Liver (tissue), 9 donors: Measurements from ENCODE around the gene MTMR10. TPM values are rescaled to one million over a fixed set of nuclear protein-coding genes. Genes with fewer than 3 reads are reported as not detected.

Experiments
- DNase-seq: peaks from one replicate; pipeline ENCODE4 v3.0.0-alpha.2; 2017; ENCODE audit warnings: low spot score
- H3K27ac ChIP-seq, 2 donors: one replicate each; pipeline ENCODE4 v1.7.0; 2013; ENCODE audit warnings: inconsistent platforms in 2 of 2, low read length in 2 of 2, control low read depth in 1 of 2, low read depth in 1 of 2, mild to moderate bottlenecking in 1 of 2
- H3K27me3 ChIP-seq, 4 donors: one replicate each; pipeline versions ENCODE4 v1.6.1 to v1.7.0; 2013; ENCODE audit warnings: low read length in 3 of 4, inconsistent platforms in 1 of 4, mild to moderate bottlenecking in 1 of 4, moderate library complexity in 1 of 4; ENCODE audit not compliant: control insufficient read depth in 4 of 4, insufficient read depth in 4 of 4
- H3K36me3 ChIP-seq, 4 donors: one replicate each; pipeline versions ENCODE4 v1.6.1 to v1.7.0; 2013; ENCODE audit warnings: low read length in 3 of 4, mild to moderate bottlenecking in 3 of 4, low read depth in 1 of 4, moderate library complexity in 1 of 4; ENCODE audit not compliant: control insufficient read depth in 4 of 4, insufficient read depth in 3 of 4
- H3K4me1 ChIP-seq, 4 donors: one replicate each; pipeline versions ENCODE4 v1.6.1 to v1.7.0; 2013; ENCODE audit warnings: low read length in 3 of 4, mild to moderate bottlenecking in 3 of 4, moderate library complexity in 1 of 4; ENCODE audit not compliant: control insufficient read depth in 4 of 4, insufficient read depth in 4 of 4
- H3K4me3 ChIP-seq, 3 donors: one replicate each; pipeline versions ENCODE4 v1.6.1 to v1.7.0; 2013; ENCODE audit warnings: low read length in 3 of 3, control low read depth in 1 of 3, low read depth in 1 of 3, mild to moderate bottlenecking in 1 of 3
- H3K9ac ChIP-seq, 2 donors: one replicate each; pipeline ENCODE4 v1.7.0; 2013; ENCODE audit warnings: low read length in 2 of 2, mild to moderate bottlenecking in 2 of 2, moderate library complexity in 2 of 2, control low read depth in 1 of 2, low read depth in 1 of 2
- H3K9me3 ChIP-seq, 4 donors: one replicate each; pipeline versions ENCODE4 v1.6.1 to v1.7.0; 2013; ENCODE audit warnings: low read length in 3 of 4; ENCODE audit not compliant: control insufficient read depth in 4 of 4
- ATF3 ChIP-seq: IDR thresholded peaks from 2 replicates; pipeline ENCODE4 v1.6.1; 2016; ENCODE audit warnings: antibody characterized with exemption
- FOXA1 ChIP-seq: IDR thresholded peaks from 2 replicates; pipeline ENCODE4 v1.6.1; 2016; ENCODE audit warnings: antibody characterized with exemption
- FOXA2 ChIP-seq: IDR thresholded peaks from 2 replicates; pipeline ENCODE4 v1.6.1; 2016; ENCODE audit warnings: antibody characterized with exemption
- GABPA ChIP-seq, 2 donors: IDR thresholded peaks in 1 of 2; conservative IDR thresholded peaks in 1 of 2; 2 replicates each; pipeline ENCODE4 v1.6.1; 2016; ENCODE audit warnings: antibody characterized with exemption in 2 of 2, mild to moderate bottlenecking in 1 of 2, moderate library complexity in 1 of 2
- HNF4A ChIP-seq, 2 donors: conservative IDR thresholded peaks; 2 replicates each; pipeline ENCODE4 v1.6.1; 2016; ENCODE audit warnings: antibody characterized with exemption in 2 of 2, mild to moderate bottlenecking in 2 of 2
- HNF4G ChIP-seq: IDR thresholded peaks from 2 replicates; pipeline ENCODE4 v1.6.1; 2016; ENCODE audit warnings: antibody characterized with exemption
- JUND ChIP-seq, 2 donors: IDR thresholded peaks; 2 replicates each; pipeline ENCODE4 v1.6.1; 2016; ENCODE audit warnings: antibody characterized with exemption in 2 of 2
- MAX ChIP-seq: IDR thresholded peaks from 2 replicates; pipeline ENCODE4 v1.6.1; 2016; ENCODE audit warnings: antibody characterized with exemption
- RAD21 ChIP-seq, 2 donors: IDR thresholded peaks; 2 replicates each; pipeline ENCODE4 v1.6.1; 2016; ENCODE audit warnings: antibody characterized with exemption in 2 of 2, mild to moderate bottlenecking in 2 of 2
- REST ChIP-seq: IDR thresholded peaks from 2 replicates; pipeline ENCODE4 v1.6.1; 2016; ENCODE audit warnings: antibody characterized with exemption, mild to moderate bottlenecking
- RXRA ChIP-seq, 2 donors: IDR thresholded peaks; 2 replicates each; pipeline ENCODE4 v1.6.1; 2017 to 2018; ENCODE audit warnings: antibody characterized with exemption in 2 of 2, mild to moderate bottlenecking in 1 of 2
- YY1 ChIP-seq: IDR thresholded peaks from 2 replicates; pipeline ENCODE4 v1.6.1; 2016; ENCODE audit warnings: antibody characterized with exemption, mild to moderate bottlenecking
- ZBTB33 ChIP-seq: IDR thresholded peaks from 2 replicates; pipeline ENCODE4 v1.6.1; 2016; ENCODE audit warnings: antibody characterized with exemption
- WGBS: extraction: QIAGEN DNeasy Blood & Tissue Kit; methylation state at CpG from one replicate; pipeline ENCODE4 v1.1.7; 2013; 5-methylcytosine and 5-hydroxymethylcytosine counted together
- polyA plus RNA-seq, 2 donors: library from polyadenylated mRNA; stranded (reverse) in 1 of 2; unstranded in 1 of 2; fragments of 200-250 nt in 1 of 2; fragments of >200 nt in 1 of 2; fragmentation: Nextera tagmentation in 1 of 2; extraction: Ambion mirVana in 1 of 2; gene quantifications; one replicate each; pipeline versions ENCODE4 v1.2.1 to v1.2.3, GENCODE V29; 2013 to 2015
- total RNA-seq, 2 donors: library from RNA; depleted of rRNA; stranded (reverse); fragments of >200 nt; gene quantifications; one replicate each; pipeline ENCODE4 v1.2.3, GENCODE V29; 2014
- donor health status: healthy.
- donor health status: healthy.
- donor health status: healthy.
- donor health status: healthy.
- donor health status: healthy.

The MTMR10 gene
- total and polyA plus RNA-seq, 4 donors: 8.7 to 31.3 (median 13.6) TPM

GRCh38 chr15:31037731-31038477, 46.5 kb upstream of the MTMR10 start:
- TF ChIP-seq HNF4A (conservative IDR thresholded peaks at IDR 0.05) (no peak), RAD21 (IDR thresholded peaks at IDR 0.05) (no peak), JUND (IDR thresholded peaks at IDR 0.05) (no peak)
- 94% methylated on average over 10 of the region's 10 CpGs for WGBS

GRCh38 chr15:31036783-31037182, 45.4 kb upstream of the MTMR10 start:
- Histone ChIP-seq H3K9me3 (no peaks in the 10 kb centered on the region), H3K27ac (no peak overlapping the region), H3K9ac (no peak overlapping the region), H3K4me1 (no peaks in the 10 kb centered on the region), H3K36me3 (no peaks in the 10 kb centered on the region), H3K4me3 (no peak overlapping the region), H3K27me3 (no peaks in the 10 kb centered on the region)
- WGBS: 92% methylated on average over 9 of the region's 9 CpGs
- TF ChIP-seq ZBTB33: no peak
- no peak for TF ChIP-seq ATF3
- no peak for TF ChIP-seq YY1
- TF ChIP-seq HNF4G: no peak
- no peak for TF ChIP-seq RAD21 (IDR thresholded peaks at IDR 0.05)
- no peak for TF ChIP-seq REST
- TF ChIP-seq MAX: no peak
- TF ChIP-seq FOXA1: no peak
- no peak for TF ChIP-seq GABPA (IDR thresholded peaks at IDR 0.05 in 1 of 2, conservative IDR thresholded peaks at IDR 0.05 in 1 of 2)
- TF ChIP-seq RXRA (IDR thresholded peaks at IDR 0.05): no peak
- no peak for TF ChIP-seq FOXA2
- no peak for DNase-seq

More at GRCh38 chr15:31037731-31038477, 46.5 kb upstream of the MTMR10 start:
- DNase-seq: no peak
- Histone ChIP-seq H3K4me3 (no peak overlapping the region), H3K9me3 (no peaks in the 10 kb centered on the region), H3K9ac (no peak overlapping the region), H3K27ac (no peak overlapping the region), H3K36me3 (no peaks in the 10 kb centered on the region), H3K4me1 (no peaks in the 10 kb centered on the region), H3K27me3 (no peaks in the 10 kb centered on the region)
